Transverse colon (tissue), 4 donors: ENCODE measurements around the gene MUC5B. TPM values are rescaled to one million over a fixed set of nuclear protein-coding genes. Genes with fewer than 3 reads are reported as not detected.

ENCODE experiments used
- DNase-seq: peaks from one replicate; pipeline ENCODE4 v3.0.0-alpha.2; 2019
- H3K27ac ChIP-seq, 4 donors: fragments of 200-600 bp; sonication (generic); 2 replicates each; pipeline ENCODE4 v1.5.1; 2016 to 2018; ENCODE audit warnings: inconsistent platforms in 4 of 4
- H3K27me3 ChIP-seq: fragments of 200-600 bp; sonication (generic); 2 replicates; pipeline ENCODE4 v1.5.1; 2017; ENCODE audit warnings: inconsistent platforms
- H3K36me3 ChIP-seq, 4 donors: fragments of 200-600 bp; sonication (generic); 2 replicates each; pipeline ENCODE4 v1.5.1; 2017 to 2019; ENCODE audit warnings: inconsistent platforms in 4 of 4
- H3K4me1 ChIP-seq, 4 donors: fragments of 200-600 bp; sonication (generic); 2 replicates each; pipeline ENCODE4 v1.5.1; 2017 to 2020; ENCODE audit warnings: inconsistent platforms in 4 of 4
- H3K4me3 ChIP-seq, 4 donors: fragments of 200-600 bp; sonication (generic); 1 replicate in 1 of 4; 2 replicates in 3 of 4; pipeline versions ENCODE4 v1.5.1 to v1.6.1; 2017 to 2019; ENCODE audit warnings: inconsistent platforms in 4 of 4
- H3K9me3 ChIP-seq, 2 donors: fragments of 200-600 bp; sonication (generic); 2 replicates each; pipeline ENCODE4 v1.5.1; 2017 to 2019; ENCODE audit warnings: inconsistent platforms in 2 of 2
- EP300 ChIP-seq: sonication (generic); formaldehyde crosslinking; IDR thresholded peaks from one replicate; pipeline ENCODE4 v1.6.1; 2017; ENCODE audit warnings: antibody characterized with exemption, low read depth
- POLR2A ChIP-seq: fragments of 450-650 bp; IDR thresholded peaks from one replicate; pipeline ENCODE4 v1.6.1; 2016; ENCODE audit warnings: antibody characterized with exemption, mild to moderate bottlenecking, moderate library complexity
- POLR2AphosphoS5 ChIP-seq, 3 donors: sonication (generic); formaldehyde crosslinking; IDR thresholded peaks; one replicate each; pipeline ENCODE4 v1.6.1; 2016; ENCODE audit warnings: antibody characterized with exemption in 3 of 3
- WGBS, 2 donors: methylation state at CpG; one replicate each; pipeline ENCODE4 v1.1.5; 2018; ENCODE audit warnings: low coverage in 1 of 2; 5-methylcytosine and 5-hydroxymethylcytosine counted together
- in situ Hi-C, 4 donors: fragments of 200-750 bp; cut with MboI; loops; one replicate each; pipeline versions ENCODE4 v1.15.0 to v1.15.1; 2017; ENCODE audit warnings: low sequenced_read_pairs in 3 of 4, low pct_ligation_motif_present in 1 of 4, low pct_unique_long_range_greater_than_20kb in 1 of 4
- intact Hi-C: fragments of 100-400 bp; cut with DNase I; formaldehyde crosslinking; loops from one replicate; pipeline ENCODE4 v1.15.1; 2023; ENCODE audit warnings: low total_unique reads
- total RNA-seq, 4 donors: library from RNA; depleted of rRNA; stranded (reverse); fragments of >200 nt; gene quantifications; one replicate each; pipeline ENCODE4 v1.1.0, GENCODE V29; 2016
- TF ChIP-seq, protein P1 (sequence below), 5 experiments: fragments of 200-600 bp in 3 of 5; fragments of 450-650 bp in 2 of 5; sonication (generic) in 3 of 5; IDR thresholded peaks; 1 replicate in 2 of 5; 2 replicates in 3 of 5; pipeline ENCODE4 v1.5.1; 2016 to 2017; ENCODE audit warnings: antibody characterized with exemption in 5 of 5, inconsistent platforms in 3 of 5, mild to moderate bottlenecking in 2 of 5, moderate library complexity in 1 of 5

MUC5B gene
- total RNA-seq, 4 donors from 2014 or later: 58.0 to 825 (median 85.6) TPM

GRCh38 chr11:1283906-1284305 is 61.0 kb downstream of the MUC5B start:
- no peak for DNase-seq
- Histone ChIP-seq H3K4me1 (no peaks in the 10 kb centered on the region), H3K27me3 (no peaks in the 10 kb centered on the region), H3K4me3 (no peak overlapping the region), H3K36me3 (peaks cover 0 to 34% (median 17%) of the 10 kb centered on the region in 4 donors), H3K9me3 (no peaks in the 10 kb centered on the region), H3K27ac (no peak overlapping the region)
- 93% methylated on average over 8 of the region's 8 CpGs; no CpG with 5 or more reads in 1 of the 2 donors for WGBS, 2 donors
- intact Hi-C loops (no loop called here), in situ Hi-C loops (loop anchor here in 3 of 4 donors (25.0 kb wide), 1 partner anchor 228 kb away; no protein-coding TSS in a partner anchor)
- no peak for TF ChIP-seq POLR2A
- TF ChIP-seq EP300: no peak
- TF ChIP-seq POLR2AphosphoS5 (IDR thresholded peaks at IDR 0.05): no peak
- TF ChIP-seq, protein P1, sequence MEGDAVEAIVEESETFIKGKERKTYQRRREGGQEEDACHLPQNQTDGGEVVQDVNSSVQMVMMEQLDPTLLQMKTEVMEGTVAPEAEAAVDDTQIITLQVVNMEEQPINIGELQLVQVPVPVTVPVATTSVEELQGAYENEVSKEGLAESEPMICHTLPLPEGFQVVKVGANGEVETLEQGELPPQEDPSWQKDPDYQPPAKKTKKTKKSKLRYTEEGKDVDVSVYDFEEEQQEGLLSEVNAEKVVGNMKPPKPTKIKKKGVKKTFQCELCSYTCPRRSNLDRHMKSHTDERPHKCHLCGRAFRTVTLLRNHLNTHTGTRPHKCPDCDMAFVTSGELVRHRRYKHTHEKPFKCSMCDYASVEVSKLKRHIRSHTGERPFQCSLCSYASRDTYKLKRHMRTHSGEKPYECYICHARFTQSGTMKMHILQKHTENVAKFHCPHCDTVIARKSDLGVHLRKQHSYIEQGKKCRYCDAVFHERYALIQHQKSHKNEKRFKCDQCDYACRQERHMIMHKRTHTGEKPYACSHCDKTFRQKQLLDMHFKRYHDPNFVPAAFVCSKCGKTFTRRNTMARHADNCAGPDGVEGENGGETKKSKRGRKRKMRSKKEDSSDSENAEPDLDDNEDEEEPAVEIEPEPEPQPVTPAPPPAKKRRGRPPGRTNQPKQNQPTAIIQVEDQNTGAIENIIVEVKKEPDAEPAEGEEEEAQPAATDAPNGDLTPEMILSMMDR (IDR thresholded peaks at IDR 0.05): no peak

DNA sequence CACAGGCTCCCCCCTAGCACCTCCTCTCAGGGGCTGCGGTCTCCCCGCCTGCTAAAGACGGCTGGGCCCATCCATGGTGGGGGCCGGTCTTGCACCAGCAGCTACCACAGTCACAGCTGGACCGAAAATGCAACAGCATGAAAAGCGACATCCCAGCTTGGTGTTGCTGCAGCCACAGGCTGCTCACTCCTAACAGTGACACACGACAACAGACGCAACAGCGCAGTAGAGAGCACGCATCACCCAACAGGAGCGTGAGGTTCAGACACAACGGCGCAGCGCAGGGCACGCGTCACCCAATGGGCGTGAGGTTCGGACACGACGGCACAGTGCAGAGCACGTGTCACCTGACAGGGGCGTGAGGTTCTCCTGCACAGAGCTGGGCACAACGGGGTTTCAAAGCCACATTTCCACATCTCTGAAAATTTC is 62.5 kb downstream of the MUC5B start:
- DNase-seq: no peak

DNA sequence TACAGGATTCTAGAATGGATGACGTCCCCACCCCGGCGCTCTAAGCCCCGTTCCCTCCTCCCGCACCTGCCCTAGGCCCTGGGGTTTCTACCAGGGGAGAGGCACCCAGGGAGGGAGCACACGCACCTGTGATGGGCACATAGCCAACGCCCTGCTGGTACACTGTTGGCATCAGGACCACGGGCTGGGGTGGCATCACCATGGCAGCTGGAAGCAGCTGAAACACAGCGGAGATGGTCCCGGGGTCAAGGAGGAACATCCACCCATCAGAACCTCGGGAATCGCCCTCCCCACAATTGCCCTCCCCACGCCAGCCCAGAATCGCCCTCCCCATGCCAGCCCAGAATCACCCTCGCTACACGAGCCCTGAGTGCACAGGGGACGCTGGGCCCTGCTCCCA is 63.0 kb downstream of the MUC5B start:
- no peaks in the 10 kb centered on the region for H3K27me3 ChIP-seq
- intact Hi-C loops: no loop called here
- no peak overlapping the region for H3K27ac ChIP-seq
- H3K9me3 ChIP-seq: no peaks in the 10 kb centered on the region
- no peak for TF ChIP-seq EP300
- TF ChIP-seq POLR2A: no peak
- TF ChIP-seq, protein P1 (IDR thresholded peaks at IDR 0.05): no peak
- TF ChIP-seq POLR2AphosphoS5 (IDR thresholded peaks at IDR 0.05): no peak
- WGBS, 2 donors: 90% methylated on average over 17 of the region's 17 CpGs; no CpG with 5 or more reads in 1 of the 2 donors
- DNase-seq: no peak
- no peak overlapping the region for H3K4me3 ChIP-seq
- H3K4me1 ChIP-seq: no peaks in the 10 kb centered on the region
- H3K36me3 ChIP-seq: peaks cover 0 to 48% (median 17%) of the 10 kb centered on the region in 4 donors
- in situ Hi-C loops: loop anchor here in 3 of 4 donors (25.0 kb wide), 1 partner anchor 226 kb away; no protein-coding TSS in a partner anchor

More for the DNA sequence above, 62.5 kb downstream of the MUC5B start:
- H3K27me3 ChIP-seq: no peaks in the 10 kb centered on the region
- H3K36me3 ChIP-seq: peaks cover 0 to 44% (median 17%) of the 10 kb centered on the region in 4 donors
- no peaks in the 10 kb centered on the region for H3K9me3 ChIP-seq
- TF ChIP-seq POLR2A: no peak
- TF ChIP-seq POLR2AphosphoS5 (IDR thresholded peaks at IDR 0.05): no peak
- TF ChIP-seq EP300: no peak
- TF ChIP-seq, protein P1 (IDR thresholded peaks at IDR 0.05): no peak
- no peak overlapping the region for H3K4me3 ChIP-seq
- intact Hi-C loops (no loop called here), in situ Hi-C loops (loop anchor here in 3 of 4 donors (25.0 kb wide), 1 partner anchor 227 kb away; no protein-coding TSS in a partner anchor)
- H3K4me1 ChIP-seq: no peaks in the 10 kb centered on the region
- no peak overlapping the region for H3K27ac ChIP-seq
- 93 to 95% methylated on average over 2 to 23 of the region's 23 CpGs for WGBS, 2 donors

DNA sequence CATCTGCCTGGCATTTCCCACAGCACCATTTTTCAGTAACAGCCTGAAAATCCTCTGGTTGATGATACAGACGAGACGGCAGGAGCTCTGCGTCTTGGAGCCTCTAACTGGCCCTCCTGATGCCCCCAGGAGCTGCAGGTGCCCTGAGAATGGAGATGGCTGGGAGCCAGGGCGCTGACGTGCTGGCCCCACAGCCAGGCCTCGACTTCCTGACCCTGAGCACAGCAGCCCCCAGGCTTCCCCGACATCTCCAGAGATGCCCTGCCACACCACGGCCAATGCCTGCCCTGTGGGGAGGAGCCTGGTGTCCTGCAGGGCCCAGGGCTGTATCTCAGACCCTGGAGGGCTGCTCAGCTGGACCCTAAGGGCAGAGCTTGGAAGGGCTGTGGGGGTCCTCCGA is 65.1 kb downstream of the MUC5B start:
- Histone ChIP-seq H3K4me3 (no peak overlapping the region), H3K36me3 (peaks cover 0 to 35% (median 12%) of the 10 kb centered on the region in 4 donors), H3K9me3 (no peaks in the 10 kb centered on the region), H3K27ac (no peak overlapping the region), H3K27me3 (no peaks in the 10 kb centered on the region), H3K4me1 (no peaks in the 10 kb centered on the region)
- no peak for DNase-seq
- intact Hi-C loops: no loop called here
- 100% methylated on average over 6 of the region's 9 CpGs; no CpG with 5 or more reads in 1 of the 2 donors for WGBS, 2 donors
- in situ Hi-C loops: loop anchor here in 3 of 4 donors (25.0 kb wide), 1 partner anchor 224 kb away; no protein-coding TSS in a partner anchor
- TF ChIP-seq, protein P1 (IDR thresholded peaks at IDR 0.05): no peak
- no peak for TF ChIP-seq EP300
- no peak for TF ChIP-seq POLR2A
- no peak for TF ChIP-seq POLR2AphosphoS5 (IDR thresholded peaks at IDR 0.05)
